Measurements from ENCODE around the gene PKDREJ. TPM values are rescaled to one million over a fixed set of nuclear protein-coding genes. Genes with fewer than 3 reads are reported as not detected.

The PKDREJ gene
- polyA plus RNA-seq, 1 donor (not counting 4 experiments of a cell fraction or from before 2014, with no cell fraction given) = 0.01 TPM

GRCh38 chr22:46237453-46238124 lies 25.6 kb downstream of the PKDREJ start:
- dilution Hi-C loops (cut with MboI; ENCODE audit: extremely low pct_ligation_motif_present, low sequenced_read_pairs) = no loop called here
- Histone ChIP-seq H3K79me2 (ENCODE audit: control insufficient read depth, insufficient read depth, low read length) (no peaks in the 10 kb centered on the region), H3K27me3 (ENCODE audit: control insufficient read depth, extremely low read depth, insufficient read depth, low read length) (no peaks in the 10 kb centered on the region), H3K27ac (ENCODE audit: control insufficient read depth, insufficient read depth, low read length) (no peak overlapping the region), H3K36me3 (ENCODE audit: control insufficient read depth in 2 of 2, extremely low read depth in 1 of 2, insufficient read depth in 2 of 2, low read length in 2 of 2) (peaks cover 0 to 2% of the 10 kb centered on the region in 2 experiments), H3K9me3 (ENCODE audit: control insufficient read depth, low read depth, low read length) (no peaks in the 10 kb centered on the region), H3K4me2 (ENCODE audit: control insufficient read depth, extremely low read depth, insufficient read depth, low read depth, low read length) (no peak overlapping the region), H3K9ac (ENCODE audit: control insufficient read depth, extremely low read depth, insufficient read depth, low read length) (no peak overlapping the region), H2AFZ (ENCODE audit: control insufficient read depth, low read length) (no peak overlapping the region), H4K20me1 (ENCODE audit: control insufficient read depth, extremely low read depth, insufficient read depth, low read length) (no peaks in the 10 kb centered on the region), H3K4me3 (ENCODE audit: control insufficient read depth in 2 of 3, extremely low read depth in 1 of 3, insufficient read depth in 2 of 3, low read depth in 1 of 3, low read length in 3 of 3) (no peak overlapping the region), H3K9me1 (ENCODE audit: control insufficient read depth, extremely low read depth, insufficient read depth, low read length) (no peaks in the 10 kb centered on the region), H3K4me1 (ENCODE audit: control insufficient read depth, extremely low read depth, insufficient read depth, low read length) (no peaks in the 10 kb centered on the region)
- DNase-seq (ENCODE audit: low read depth, low spot score) (no peak), FAIRE-seq (no peak)
- TF ChIP-seq CTCF (optimal IDR thresholded peaks at IDR 0.05 in 1 of 3, IDR thresholded peaks at IDR 0.05 in 1 of 3, conservative IDR thresholded peaks at IDR 0.05 in 1 of 3; ENCODE audit: extremely low read depth in 1 of 3, insufficient read depth in 2 of 3, low read length in 3 of 3) (no peak), EZH2 (IDR thresholded peaks at IDR 0.05; ENCODE audit: low read length) (no peak)

- no peak overlapping the region for H3K27ac ChIP-seq (ENCODE audit: control insufficient read depth, insufficient read depth, low read length)
- no peaks in the 10 kb centered on the region for H3K9me3 ChIP-seq (ENCODE audit: control insufficient read depth, low read depth, low read length)
- no peak for DNase-seq (ENCODE audit: low read depth, low spot score)
- H3K36me3 ChIP-seq (ENCODE audit: control insufficient read depth in 2 of 2, extremely low read depth in 1 of 2, insufficient read depth in 2 of 2, low read length in 2 of 2) = peaks cover 0 to 2% of the 10 kb centered on the region in 2 experiments
- H2AFZ ChIP-seq (ENCODE audit: control insufficient read depth, low read length) = no peak overlapping the region
- H3K4me1 ChIP-seq (ENCODE audit: control insufficient read depth, extremely low read depth, insufficient read depth, low read length) = no peaks in the 10 kb centered on the region
- no peak overlapping the region for H3K4me2 ChIP-seq (ENCODE audit: control insufficient read depth, extremely low read depth, insufficient read depth, low read depth, low read length)
- no peaks in the 10 kb centered on the region for H3K9me1 ChIP-seq (ENCODE audit: control insufficient read depth, extremely low read depth, insufficient read depth, low read length)
- H3K79me2 ChIP-seq (ENCODE audit: control insufficient read depth, insufficient read depth, low read length) = no peaks in the 10 kb centered on the region
- H3K4me3 ChIP-seq (ENCODE audit: control insufficient read depth in 2 of 3, extremely low read depth in 1 of 3, insufficient read depth in 2 of 3, low read depth in 1 of 3, low read length in 3 of 3) = no peak overlapping the region
- no peaks in the 10 kb centered on the region for H4K20me1 ChIP-seq (ENCODE audit: control insufficient read depth, extremely low read depth, insufficient read depth, low read length)
- H3K9ac ChIP-seq (ENCODE audit: control insufficient read depth, extremely low read depth, insufficient read depth, low read length) = no peak overlapping the region
- TF ChIP-seq EZH2 (IDR thresholded peaks at IDR 0.05; ENCODE audit: low read length) (no peak), CTCF (optimal IDR thresholded peaks at IDR 0.05 in 1 of 3, IDR thresholded peaks at IDR 0.05 in 1 of 3, conservative IDR thresholded peaks at IDR 0.05 in 1 of 3; ENCODE audit: extremely low read depth in 1 of 3, insufficient read depth in 2 of 3, low read length in 3 of 3) (no peak)
- no peaks in the 10 kb centered on the region for H3K27me3 ChIP-seq (ENCODE audit: control insufficient read depth, extremely low read depth, insufficient read depth, low read length)
- FAIRE-seq = no peak
- dilution Hi-C loops (cut with MboI; ENCODE audit: extremely low pct_ligation_motif_present, low sequenced_read_pairs) = no loop called here
These were observed 28.2 kb downstream of the PKDREJ start for GRCh38 chr22:46234969-46235368.

Data from keratinocyte (primary cell).